ENCODE measurements around the gene TCN2. TPM values are rescaled to one million over a fixed set of nuclear protein-coding genes. Genes with fewer than 3 reads are reported as not detected.

The TCN2 gene
- total RNA-seq, 1 experiment from 2014 or later: 2.2 TPM

- Histone ChIP-seq H3K4me1 (ENCODE audit: control insufficient read depth in 1 of 2, insufficient read depth in 2 of 2, low read length in 2 of 2) (peaks cover 0 to 9% of the 10 kb centered on the region in 2 experiments; a peak in 2 of 4 replicates), H3K9me2 (ENCODE audit: insufficient read depth) (no peaks in the 10 kb centered on the region), H3K27me3 (ENCODE audit: insufficient read depth, low read length) (no peaks in the 10 kb centered on the region), H3K9ac (ENCODE audit: low read length) (no peak overlapping the region), H3K4me3 (replicated peaks in 1 of 2; ENCODE audit: low read depth in 1 of 2, low read length in 2 of 2) (no peak overlapping the region), H3K4me2 (ENCODE audit: low read length) (no peak overlapping the region), H4K20me1 (ENCODE audit: insufficient read depth) (no peaks in the 10 kb centered on the region), H3K36me3 (ENCODE audit: control insufficient read depth in 1 of 2, insufficient read depth in 2 of 2, low read length in 2 of 2) (no peaks in the 10 kb centered on the region), H3K27ac (ENCODE audit: low read depth, low read length) (no peak overlapping the region), H3K9me3 (ENCODE audit: control insufficient read depth in 1 of 2, insufficient read depth in 1 of 2, low read depth in 1 of 2, low read length in 2 of 2) (no peaks in the 10 kb centered on the region), H2AFZ (ENCODE audit: low read depth, low read length, poor library complexity, severe bottlenecking) (no peak overlapping the region), H3K79me2 (ENCODE audit: insufficient read depth, low read length) (peaks cover 7% of the 10 kb centered on the region)
- BruUV-seq (replicated peaks): no TSS peak
- DNase-seq (ENCODE audit: low read depth, low spot score) (no peak), ATAC-seq (no peak)
- ChIA-PET CTCF (no interaction called here), POLR2A (no interaction called here), RAD21 (ENCODE audit: low non-redundant PET in 1 of 2, low total read pairs in 2 of 2, uncharacterized antibody in 2 of 2, unreplicated experiment in 2 of 2) (no interaction called here)
- intact Hi-C loops (cut with micrococcal nuclease): no loop called here
- TF ChIP-seq ELF1 (IDR thresholded peaks at IDR 0.05; ENCODE audit: borderline replicate concordance, low read depth) (no peak), MAX (IDR thresholded peaks at IDR 0.05) (no peak), SIN3A (IDR thresholded peaks at IDR 0.05; ENCODE audit: low read depth) (no peak), REST (IDR thresholded peaks at IDR 0.05; ENCODE audit: low read depth) (no peak), RAD21 (IDR thresholded peaks at IDR 0.05; ENCODE audit: low read depth) (no peak), JUND (IDR thresholded peaks at IDR 0.05) (no peak), POLR2A (IDR thresholded peaks at IDR 0.05; ENCODE audit: borderline replicate concordance, extremely low read depth, insufficient read depth, insufficient read length) (no peak), ZNF274 (IDR thresholded peaks at IDR 0.05; ENCODE audit: low read depth, low read length) (no peak), CEBPB (IDR thresholded peaks at IDR 0.05; ENCODE audit: low read depth) (no peak), FOSL1 (IDR thresholded peaks at IDR 0.05; ENCODE audit: low read depth) (no peak), YY1 (IDR thresholded peaks at IDR 0.05; ENCODE audit: extremely low read depth, insufficient replicate concordance, low read depth, low read length) (no peak)
Observed at GRCh38 chr22:30596199-30596598, 10.8 kb upstream of the TCN2 start.

All from HCT116 (cell line).